Smooth muscle cell (in vitro differentiated cells): Measurements from ENCODE around the gene HADH. TPM values are rescaled to one million over a fixed set of nuclear protein-coding genes. Genes with fewer than 3 reads are reported as not detected.

Experiments used
- DNase-seq: peaks from one replicate; lab custom pipeline; 2025; ENCODE audit not compliant: unreplicated experiment; lab: John Stamatoyannopoulos, UW
- H2AFZ ChIP-seq: fragments of 200-600 bp; sonication (generic); 2 replicates; pipeline ENCODE4 v1.6.0; 2016; ENCODE audit warnings: antibody characterized with exemption, low read depth, mild to moderate bottlenecking
- H3F3A ChIP-seq: fragments of 200-600 bp; sonication (generic); 2 replicates; pipeline ENCODE4 v1.6.0; 2017; ENCODE audit warnings: antibody characterized with exemption, low read depth
- H3K27ac ChIP-seq: fragments of 200-600 bp; sonication (generic); 2 replicates; pipeline ENCODE4 v1.5.1; 2016; ENCODE audit warnings: low read depth, mild to moderate bottlenecking
- H3K27me3 ChIP-seq: fragments of 200-600 bp; sonication (generic); 2 replicates; pipeline ENCODE4 v1.6.1; 2016; ENCODE audit warnings: low read depth, mild to moderate bottlenecking
- H3K36me3 ChIP-seq: fragments of 200-600 bp; sonication (generic); 2 replicates; pipeline ENCODE4 v1.5.1; 2016; ENCODE audit warnings: low read depth
- H3K4me1 ChIP-seq: fragments of 200-600 bp; sonication (generic); 2 replicates; pipeline ENCODE4 v1.5.1; 2016; ENCODE audit warnings: low read depth
- H3K4me2 ChIP-seq: fragments of 200-600 bp; sonication (generic); 2 replicates; pipeline ENCODE4 v1.6.0; 2016; ENCODE audit warnings: mild to moderate bottlenecking
- H3K4me3 ChIP-seq: fragments of 200-600 bp; sonication (generic); 2 replicates; pipeline ENCODE4 v1.5.1; 2016; ENCODE audit warnings: mild to moderate bottlenecking
- H3K79me2 ChIP-seq: fragments of 200-600 bp; sonication (generic); 2 replicates; pipeline ENCODE4 v1.6.0; 2016; ENCODE audit warnings: low read depth, mild to moderate bottlenecking
- H3K9ac ChIP-seq: fragments of 200-600 bp; sonication (generic); 2 replicates; pipeline ENCODE4 v1.6.0; 2016; ENCODE audit warnings: low read depth
- H3K9me3 ChIP-seq: fragments of 200-600 bp; sonication (generic); replicated peaks from 2 replicates; pipeline ENCODE4 v1.5.1; 2016; ENCODE audit warnings: low read depth
- H4K20me1 ChIP-seq: fragments of 200-600 bp; sonication (generic); 2 replicates; pipeline ENCODE4 v1.6.0; 2016; ENCODE audit warnings: low read depth
- CTCF ChIP-seq: fragments of 200-600 bp; sonication (generic); IDR thresholded peaks from 2 replicates; pipeline ENCODE4 v1.5.1; 2017; ENCODE audit warnings: borderline replicate concordance, mild to moderate bottlenecking, antibody characterized with exemption; ENCODE audit not compliant: insufficient read depth, poor library complexity, severe bottlenecking
- WGBS: methylation state at CpG from one replicate; pipeline ENCODE4 v1.1.7; 2016; ENCODE audit warnings: low lambda C conversion rate; 5-methylcytosine and 5-hydroxymethylcytosine counted together
- polyA plus RNA-seq: library from polyadenylated mRNA; unstranded; fragments of >200 nt; fragmentation: Nextera tagmentation; extraction: Ambion mirVana; gene quantifications from 2 replicates; pipeline ENCODE4 v1.2.1, GENCODE V29; 2016
- total RNA-seq: library from RNA; depleted of rRNA; stranded (reverse); fragments of >200 nt; gene quantifications from 2 replicates; pipeline ENCODE4 v1.2.3, GENCODE V29; 2014

The HADH gene
- total and polyA plus RNA-seq, 2 experiments from 2014 or later, result 18.2 to 44.2 TPM

GRCh38 chr4:107970063-107970798, 19.5 kb upstream of the HADH start:
- Histone ChIP-seq H3K4me1 (no peaks in the 10 kb centered on the region), H4K20me1 (no peaks in the 10 kb centered on the region), H3K9me3 (no peaks in the 10 kb centered on the region), H3F3A (no peaks in the 10 kb centered on the region), H2AFZ (no peak overlapping the region), H3K4me3 (no peak overlapping the region), H3K4me2 (no peak overlapping the region), H3K36me3 (no peaks in the 10 kb centered on the region), H3K27ac (no peak overlapping the region), H3K27me3 (no peaks in the 10 kb centered on the region), H3K79me2 (no peaks in the 10 kb centered on the region), H3K9ac (no peak overlapping the region)
- no peak for DNase-seq
- TF ChIP-seq CTCF, result no peak
- 91% methylated on average over 12 of the region's 12 CpGs for WGBS

DNA sequence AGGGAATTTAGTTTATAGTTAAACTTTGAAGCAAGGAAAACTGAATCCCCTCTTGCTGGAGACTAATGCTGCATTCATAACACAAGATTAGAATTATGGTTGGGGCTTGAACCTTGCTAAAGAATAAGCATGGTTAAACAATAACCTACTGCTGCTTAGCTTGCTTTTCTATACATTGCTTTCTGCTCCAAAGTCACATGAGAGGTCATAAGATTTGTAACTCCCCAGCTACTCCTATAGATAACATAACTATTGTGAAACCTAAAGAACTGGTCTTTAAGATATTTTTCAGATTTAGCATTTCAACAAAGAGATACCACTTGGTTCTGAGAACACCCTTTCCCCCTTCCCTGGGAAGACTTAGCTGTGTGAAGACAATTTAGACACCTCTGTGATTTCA, 17.1 kb upstream of the HADH start:
- H3K4me1 ChIP-seq, result no peaks in the 10 kb centered on the region
- H3K79me2 ChIP-seq, result no peaks in the 10 kb centered on the region
- H3K27me3 ChIP-seq, result no peaks in the 10 kb centered on the region
- no peaks in the 10 kb centered on the region for H3K9me3 ChIP-seq
- no peak for TF ChIP-seq CTCF
- H3F3A ChIP-seq, result no peaks in the 10 kb centered on the region
- no peaks in the 10 kb centered on the region for H4K20me1 ChIP-seq
- H2AFZ ChIP-seq, result peak overlapping the region; percentile 16
- no peak overlapping the region for H3K9ac ChIP-seq
- no peak overlapping the region for H3K4me3 ChIP-seq
- no peak for DNase-seq
- no peak overlapping the region for H3K4me2 ChIP-seq
- H3K36me3 ChIP-seq, result no peaks in the 10 kb centered on the region
- no peak overlapping the region for H3K27ac ChIP-seq

- no peak overlapping the region for H3K27ac ChIP-seq
- no peak overlapping the region for H3K4me3 ChIP-seq
- no peak overlapping the region for H2AFZ ChIP-seq
- no peaks in the 10 kb centered on the region for H3K9me3 ChIP-seq
- H4K20me1 ChIP-seq, result no peaks in the 10 kb centered on the region
- no peak for DNase-seq
- no peaks in the 10 kb centered on the region for H3F3A ChIP-seq
- no peaks in the 10 kb centered on the region for H3K27me3 ChIP-seq
- no peak overlapping the region for H3K9ac ChIP-seq
- WGBS, result 92% methylated on average over 3 of the region's 3 CpGs
- no peaks in the 10 kb centered on the region for H3K79me2 ChIP-seq
- H3K4me1 ChIP-seq, result no peaks in the 10 kb centered on the region
- H3K4me2 ChIP-seq, result no peak overlapping the region
- no peaks in the 10 kb centered on the region for H3K36me3 ChIP-seq
- no peak for TF ChIP-seq CTCF
These were observed 15.2 kb upstream of the HADH start for GRCh38 chr4:107974523-107974922.

DNA sequence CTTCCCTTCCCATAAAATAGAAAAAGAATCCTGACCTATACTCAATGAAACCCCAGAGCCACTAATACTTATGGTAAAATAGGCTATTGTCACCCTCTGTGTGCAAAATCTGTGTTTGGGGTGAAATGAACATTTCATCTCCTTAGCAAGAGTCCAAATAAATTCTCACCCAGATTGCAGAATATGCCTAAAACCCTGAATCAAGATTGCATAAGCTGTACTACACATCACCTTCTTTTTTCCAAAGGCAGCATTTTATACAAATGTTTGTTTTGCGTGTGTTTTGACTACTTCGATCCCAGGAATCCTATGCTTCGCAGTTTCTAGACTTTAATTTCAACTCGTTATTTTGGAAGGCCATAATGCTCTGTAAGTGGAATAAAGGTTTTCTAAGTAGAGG, 12.2 kb upstream of the HADH start:
- WGBS, result 90% methylated on average over 4 of the region's 4 CpGs
- Histone ChIP-seq H4K20me1 (no peaks in the 10 kb centered on the region), H3K4me1 (no peaks in the 10 kb centered on the region), H3K4me3 (no peak overlapping the region), H3K27ac (no peak overlapping the region), H3K36me3 (no peaks in the 10 kb centered on the region), H3K9me3 (no peaks in the 10 kb centered on the region), H3K79me2 (no peaks in the 10 kb centered on the region), H3K9ac (no peak overlapping the region), H3K4me2 (no peak overlapping the region), H3F3A (no peaks in the 10 kb centered on the region), H3K27me3 (no peaks in the 10 kb centered on the region), H2AFZ (no peak overlapping the region)
- DNase-seq, result no peak
- TF ChIP-seq CTCF, result no peak
